DND-41 (cell line): ENCODE results near the gene GIT1.

ENCODE experiments used
- ATAC-seq: fragments of 200-7000 bp; cut with Tn5 transposase; 3 replicates; pipeline ENCODE4 v1.9.1; 2021; ENCODE audit warnings: low read depth; ENCODE audit not compliant: insufficient read depth
- DNase-seq: peaks from one replicate; pipeline ENCODE4 v3.0.0-alpha.2; 2020
- H2AFZ ChIP-seq: 2 replicates; pipeline ENCODE4 v1.6.0; 2012; ENCODE audit warnings: low read depth, low read length
- H3K27ac ChIP-seq: 2 replicates; pipeline ENCODE4 v1.5.1; 2012; ENCODE audit warnings: low read length, inconsistent platforms
- H3K27me3 ChIP-seq: fragments of 200-600 bp; sonication (generic); 2 replicates; pipeline ENCODE4 v1.6.0; 2012; ENCODE audit warnings: low read length, mild to moderate bottlenecking, inconsistent platforms; ENCODE audit not compliant: insufficient read depth, poor library complexity
- H3K36me3 ChIP-seq: 2 replicates; pipeline ENCODE4 v1.5.1; 2012; ENCODE audit warnings: low read length, inconsistent platforms; ENCODE audit not compliant: insufficient read depth
- H3K4me1 ChIP-seq: 2 replicates; pipeline ENCODE4 v1.5.1; 2012; ENCODE audit warnings: mild to moderate bottlenecking, low read length; ENCODE audit not compliant: insufficient read depth
- H3K4me2 ChIP-seq: 2 replicates; pipeline ENCODE4 v1.6.0; 2012; ENCODE audit warnings: mild to moderate bottlenecking, moderate library complexity, low read length, inconsistent platforms; ENCODE audit not compliant: insufficient read depth
- H3K4me3 ChIP-seq, 2 experiments: fragments of 200-600 bp in 1 of 2; shearing (Covaris generic) in 1 of 2; 2 replicates each; pipeline ENCODE4 v1.5.1; 2012 to 2016; ENCODE audit warnings: inconsistent platforms in 2 of 2, low read length in 2 of 2, mild to moderate bottlenecking in 2 of 2, low read depth in 1 of 2, moderate library complexity in 1 of 2
- H3K79me2 ChIP-seq: 2 replicates; pipeline ENCODE4 v1.6.0; 2012; ENCODE audit warnings: low read length, inconsistent platforms; ENCODE audit not compliant: insufficient read depth
- H3K9ac ChIP-seq: 2 replicates; pipeline ENCODE4 v1.6.0; 2012; ENCODE audit warnings: low read depth, mild to moderate bottlenecking, inconsistent platforms, low read length, moderate library complexity
- H3K9me3 ChIP-seq: 2 replicates; pipeline ENCODE4 v1.5.1; 2012; ENCODE audit warnings: low read length, moderate library complexity, mild to moderate bottlenecking, inconsistent platforms; ENCODE audit not compliant: insufficient read depth, severe bottlenecking
- H4K20me1 ChIP-seq: 2 replicates; pipeline ENCODE4 v1.6.0; 2012; ENCODE audit warnings: low read length; ENCODE audit not compliant: insufficient read depth
- EZH2 ChIP-seq: IDR thresholded peaks from 3 replicates; pipeline ENCODE4 v1.6.1; 2012; ENCODE audit warnings: borderline replicate concordance, low read depth, mild to moderate bottlenecking, moderate library complexity, low read length, inconsistent platforms; ENCODE audit not compliant: severe bottlenecking
- TF ChIP-seq, protein P1 (sequence below): IDR thresholded peaks from 2 replicates; pipeline ENCODE4 v1.5.1; 2012; ENCODE audit warnings: borderline replicate concordance, low read length, moderate library complexity, mild to moderate bottlenecking; ENCODE audit not compliant: poor library complexity, severe bottlenecking; ENCODE audit errors: extremely low read depth

GIT1 gene

DNA sequence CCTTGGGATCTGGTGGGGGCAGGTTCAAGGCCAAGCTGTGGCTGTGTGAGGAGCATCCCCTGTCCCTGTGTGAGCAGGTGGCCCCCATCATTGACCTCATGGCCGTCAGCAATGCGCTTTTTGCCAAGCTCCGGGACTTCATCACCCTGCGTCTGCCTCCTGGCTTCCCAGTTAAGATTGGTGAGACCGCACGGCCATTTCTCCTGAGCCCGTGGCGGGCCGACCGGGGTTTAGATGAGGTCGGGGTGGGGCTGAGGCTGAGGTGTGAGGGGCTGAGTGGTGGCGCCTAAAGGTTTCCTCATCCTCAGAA, 22.6 kb upstream of the GIT1 start:
- Histone ChIP-seq H3K9me3 (no peaks in the 10 kb centered on the region), H3K36me3 (peaks cover 10% of the 10 kb centered on the region), H4K20me1 (peaks cover 33% of the 10 kb centered on the region)

GRCh38 chr17:29611351-29612093, 22.1 kb upstream of the GIT1 start:
- H3K9ac ChIP-seq = no peak overlapping the region

More for the DNA sequence above, 22.6 kb upstream of the GIT1 start:
- no peak overlapping the region for H2AFZ ChIP-seq
- no peaks in the 10 kb centered on the region for H3K79me2 ChIP-seq
- no peak for DNase-seq
- H3K4me2 ChIP-seq = no peak overlapping the region
- H3K27ac ChIP-seq = no peak overlapping the region
- peaks cover 19% of the 10 kb centered on the region for H3K4me1 ChIP-seq
- TF ChIP-seq, protein P1, sequence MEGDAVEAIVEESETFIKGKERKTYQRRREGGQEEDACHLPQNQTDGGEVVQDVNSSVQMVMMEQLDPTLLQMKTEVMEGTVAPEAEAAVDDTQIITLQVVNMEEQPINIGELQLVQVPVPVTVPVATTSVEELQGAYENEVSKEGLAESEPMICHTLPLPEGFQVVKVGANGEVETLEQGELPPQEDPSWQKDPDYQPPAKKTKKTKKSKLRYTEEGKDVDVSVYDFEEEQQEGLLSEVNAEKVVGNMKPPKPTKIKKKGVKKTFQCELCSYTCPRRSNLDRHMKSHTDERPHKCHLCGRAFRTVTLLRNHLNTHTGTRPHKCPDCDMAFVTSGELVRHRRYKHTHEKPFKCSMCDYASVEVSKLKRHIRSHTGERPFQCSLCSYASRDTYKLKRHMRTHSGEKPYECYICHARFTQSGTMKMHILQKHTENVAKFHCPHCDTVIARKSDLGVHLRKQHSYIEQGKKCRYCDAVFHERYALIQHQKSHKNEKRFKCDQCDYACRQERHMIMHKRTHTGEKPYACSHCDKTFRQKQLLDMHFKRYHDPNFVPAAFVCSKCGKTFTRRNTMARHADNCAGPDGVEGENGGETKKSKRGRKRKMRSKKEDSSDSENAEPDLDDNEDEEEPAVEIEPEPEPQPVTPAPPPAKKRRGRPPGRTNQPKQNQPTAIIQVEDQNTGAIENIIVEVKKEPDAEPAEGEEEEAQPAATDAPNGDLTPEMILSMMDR = no peak
- TF ChIP-seq EZH2 = no peak
- no peak overlapping the region for H3K9ac ChIP-seq
- ATAC-seq = no peak
- peaks cover 12% of the 10 kb centered on the region for H3K27me3 ChIP-seq
- no peak overlapping the region for H3K4me3 ChIP-seq

DNA sequence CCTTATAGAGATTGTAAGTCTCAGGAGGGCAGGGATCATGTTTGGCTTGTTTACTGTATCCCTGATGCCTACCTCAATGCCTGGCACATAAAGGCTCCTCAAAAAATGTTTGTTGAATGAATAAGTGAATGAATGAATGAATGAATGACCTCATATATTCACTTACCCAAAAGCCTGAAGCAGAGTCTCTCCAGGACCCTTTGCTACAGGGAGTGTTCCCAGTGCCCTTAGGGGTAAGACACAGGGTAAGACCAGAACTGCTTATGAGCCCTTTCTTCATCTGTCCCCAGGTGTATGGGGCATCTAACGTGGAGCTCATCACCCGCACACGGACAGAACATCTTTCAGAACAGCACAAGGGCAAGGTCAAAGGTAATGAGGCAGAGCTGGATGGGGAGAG, 20.9 kb upstream of the GIT1 start:
- H3K4me2 ChIP-seq = no peak overlapping the region
- H4K20me1 ChIP-seq = peaks cover 21% of the 10 kb centered on the region
- H3K4me1 ChIP-seq = peaks cover 4% of the 10 kb centered on the region
- H3K4me3 ChIP-seq = no peak overlapping the region
- H3K9ac ChIP-seq = no peak overlapping the region
- no peaks in the 10 kb centered on the region for H3K27me3 ChIP-seq
- no peaks in the 10 kb centered on the region for H3K9me3 ChIP-seq
- no peak overlapping the region for H2AFZ ChIP-seq
- TF ChIP-seq, protein P1 = no peak
- TF ChIP-seq EZH2 = no peak
- DNase-seq = no peak
- H3K27ac ChIP-seq = no peak overlapping the region
- H3K79me2 ChIP-seq = no peaks in the 10 kb centered on the region
- peaks cover 10% of the 10 kb centered on the region for H3K36me3 ChIP-seq
- no peak for ATAC-seq

More at GRCh38 chr17:29611351-29612093, 22.1 kb upstream of the GIT1 start:
- H3K4me2 ChIP-seq = no peak overlapping the region
- H2AFZ ChIP-seq = no peak overlapping the region
- H3K9me3 ChIP-seq = no peaks in the 10 kb centered on the region
- DNase-seq (no peak), ATAC-seq (no peak)
- no peak overlapping the region for H3K4me3 ChIP-seq
- TF ChIP-seq, protein P1 = no peak
- no peak for TF ChIP-seq EZH2
- peaks cover 10% of the 10 kb centered on the region for H3K36me3 ChIP-seq
- H3K79me2 ChIP-seq = no peaks in the 10 kb centered on the region
- peaks cover 14% of the 10 kb centered on the region for H3K4me1 ChIP-seq
- H3K27me3 ChIP-seq = peaks cover 9% of the 10 kb centered on the region
- peaks cover 28% of the 10 kb centered on the region for H4K20me1 ChIP-seq
- H3K27ac ChIP-seq = no peak overlapping the region
